22Rv1 (cell line): ENCODE results near the gene POMGNT2.
"Not testable (repeated sequence)": the region's sequence is repeated elsewhere in the genome, so short reads cannot be mapped to it uniquely, and the experiment has no call there.

ENCODE experiments used
- H3K27ac ChIP-seq: fragments of 450-650 bp; 2 replicates; pipeline ENCODE4 v1.5.1; 2017
- ZFX ChIP-seq: fragments of 450-650 bp; IDR thresholded peaks from 2 replicates; pipeline ENCODE4 v1.6.1; 2017; ENCODE audit warnings: antibody characterized with exemption, borderline replicate concordance
- TF ChIP-seq, protein P1 (sequence below): fragments of 450-650 bp; IDR thresholded peaks from 2 replicates; pipeline ENCODE4 v1.5.1; 2017; ENCODE audit warnings: mild to moderate bottlenecking

Gene POMGNT2

DNA sequence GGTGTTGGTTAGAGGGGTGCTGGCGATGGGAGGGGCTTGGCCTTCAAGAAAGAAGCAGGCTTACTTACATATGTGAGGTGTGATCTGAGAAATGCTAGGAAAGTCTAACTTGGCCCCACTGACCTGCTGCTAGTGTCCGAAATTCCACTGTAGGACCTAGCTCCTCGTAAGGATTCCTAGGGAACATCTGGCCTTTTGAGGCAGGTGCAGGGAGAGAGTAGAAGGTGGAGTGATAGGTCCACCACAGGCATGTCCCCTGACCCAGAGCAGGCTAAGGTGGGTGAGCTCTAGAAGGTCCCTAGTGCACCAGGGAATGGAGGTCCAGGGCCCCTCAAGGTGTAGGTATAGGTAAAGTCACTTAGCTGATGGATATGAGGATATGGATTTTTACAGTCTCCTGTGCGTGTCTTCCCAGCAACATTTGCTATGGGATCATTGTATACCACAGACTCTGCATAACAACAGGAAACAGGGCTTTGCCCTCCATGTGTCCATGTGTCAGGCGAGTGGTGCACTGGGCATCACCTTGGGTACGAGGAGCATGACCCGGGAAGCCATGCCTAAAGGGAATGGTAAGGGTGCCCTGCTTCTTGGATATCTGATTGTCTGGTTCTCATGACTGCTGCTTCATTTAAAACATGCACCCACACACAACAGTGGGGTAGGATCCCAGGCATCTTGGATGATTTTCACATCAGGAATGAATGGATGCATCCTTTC, 32.6 kb downstream of the POMGNT2 start:
- no peak overlapping the region for H3K27ac ChIP-seq
- TF ChIP-seq, protein P1, sequence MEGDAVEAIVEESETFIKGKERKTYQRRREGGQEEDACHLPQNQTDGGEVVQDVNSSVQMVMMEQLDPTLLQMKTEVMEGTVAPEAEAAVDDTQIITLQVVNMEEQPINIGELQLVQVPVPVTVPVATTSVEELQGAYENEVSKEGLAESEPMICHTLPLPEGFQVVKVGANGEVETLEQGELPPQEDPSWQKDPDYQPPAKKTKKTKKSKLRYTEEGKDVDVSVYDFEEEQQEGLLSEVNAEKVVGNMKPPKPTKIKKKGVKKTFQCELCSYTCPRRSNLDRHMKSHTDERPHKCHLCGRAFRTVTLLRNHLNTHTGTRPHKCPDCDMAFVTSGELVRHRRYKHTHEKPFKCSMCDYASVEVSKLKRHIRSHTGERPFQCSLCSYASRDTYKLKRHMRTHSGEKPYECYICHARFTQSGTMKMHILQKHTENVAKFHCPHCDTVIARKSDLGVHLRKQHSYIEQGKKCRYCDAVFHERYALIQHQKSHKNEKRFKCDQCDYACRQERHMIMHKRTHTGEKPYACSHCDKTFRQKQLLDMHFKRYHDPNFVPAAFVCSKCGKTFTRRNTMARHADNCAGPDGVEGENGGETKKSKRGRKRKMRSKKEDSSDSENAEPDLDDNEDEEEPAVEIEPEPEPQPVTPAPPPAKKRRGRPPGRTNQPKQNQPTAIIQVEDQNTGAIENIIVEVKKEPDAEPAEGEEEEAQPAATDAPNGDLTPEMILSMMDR, result no peak
- TF ChIP-seq ZFX, result no peak

GRCh38 chr3:43072361-43072760, 33.5 kb downstream of the POMGNT2 start:
- TF ChIP-seq ZFX, result no peak
- TF ChIP-seq, protein P1, result no peak

GRCh38 chr3:43071313-43071893, 34.5 kb downstream of the POMGNT2 start:
- TF ChIP-seq ZFX, result no peak
- TF ChIP-seq, protein P1, result peak; percentile 80
- no peak overlapping the region for H3K27ac ChIP-seq

More at GRCh38 chr3:43072361-43072760, 33.5 kb downstream of the POMGNT2 start:
- no peak overlapping the region for H3K27ac ChIP-seq

- H3K27ac ChIP-seq, result not testable (repeated sequence)
Observed at GRCh38 chr3:43070670-43071069, 35.2 kb downstream of the POMGNT2 start.

DNA sequence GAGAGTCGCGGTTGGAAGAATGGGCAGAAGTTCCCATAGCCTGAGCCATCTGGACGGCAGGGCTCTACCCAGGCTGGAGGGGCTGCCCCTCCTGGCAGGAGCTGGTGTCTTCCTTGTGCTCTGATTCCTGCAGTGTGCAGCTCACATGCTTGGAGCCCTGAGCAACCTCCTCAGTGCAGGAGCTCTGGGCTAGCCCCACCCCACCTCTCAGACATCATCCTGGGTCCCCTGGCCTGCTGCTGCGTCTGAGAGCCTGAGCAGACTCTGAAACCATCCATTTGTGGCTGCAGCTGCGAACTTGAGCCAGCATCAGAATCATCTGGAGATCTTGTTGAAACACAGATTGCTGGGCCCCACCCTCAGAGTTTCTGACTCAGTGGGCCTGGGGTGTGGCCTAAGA, 42.8 kb downstream of the POMGNT2 start:
- H3K27ac ChIP-seq, result no peak overlapping the region
- no peak for TF ChIP-seq ZFX
- TF ChIP-seq, protein P1, result no peak

DNA sequence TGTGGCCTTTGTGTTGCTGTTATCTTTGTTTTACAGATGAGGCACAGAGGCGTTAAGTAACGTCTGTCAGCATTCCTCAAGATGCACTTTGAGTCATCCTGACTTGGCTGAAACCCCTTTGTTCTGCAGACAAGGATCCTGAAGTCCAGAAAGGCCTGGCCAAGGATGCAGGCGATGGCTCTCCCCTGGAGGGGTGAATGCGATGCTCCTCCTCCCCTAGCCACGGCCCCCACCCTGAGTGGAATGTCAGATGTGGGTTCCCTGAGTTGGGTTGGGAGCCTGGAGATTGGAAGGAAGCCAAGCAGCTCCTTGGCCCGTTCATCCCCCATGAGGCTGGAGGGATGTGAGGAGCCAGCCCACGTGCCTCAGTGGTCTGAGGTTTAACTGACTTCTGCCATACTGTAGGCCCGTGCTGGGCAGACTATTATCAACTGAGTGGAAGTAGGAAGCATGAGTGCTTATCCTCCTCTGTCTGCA, 43.3 kb downstream of the POMGNT2 start:
- TF ChIP-seq, protein P1, result no peak
- no peak for TF ChIP-seq ZFX
- no peak overlapping the region for H3K27ac ChIP-seq

GRCh38 chr3:43062040-43062563, 43.8 kb downstream of the POMGNT2 start:
- TF ChIP-seq, protein P1, result no peak
- no peak overlapping the region for H3K27ac ChIP-seq
